IPS-20b (cell line): Measurements from ENCODE around the gene VTN.

ENCODE experiments used
- H3K27ac ChIP-seq: one replicate; pipeline ENCODE4 v1.5.1; 2013; ENCODE audit warnings: low read length
- H3K27me3 ChIP-seq: 2 replicates; pipeline ENCODE4 v1.6.1; 2013; ENCODE audit warnings: mild to moderate bottlenecking, low read length, inconsistent platforms; ENCODE audit not compliant: insufficient read depth
- H3K36me3 ChIP-seq: 2 replicates; pipeline ENCODE4 v1.6.1; 2013; ENCODE audit warnings: low read depth, mild to moderate bottlenecking, inconsistent platforms, low read length, moderate library complexity; ENCODE audit not compliant: insufficient read depth
- H3K4me1 ChIP-seq: 2 replicates; pipeline ENCODE4 v1.6.1; 2013; ENCODE audit warnings: mild to moderate bottlenecking, control low read depth, inconsistent platforms, low read length, moderate library complexity; ENCODE audit not compliant: insufficient read depth
- H3K4me3 ChIP-seq: 2 replicates; pipeline ENCODE4 v1.5.1; 2013; ENCODE audit warnings: mild to moderate bottlenecking, low read length, inconsistent platforms
- H3K9ac ChIP-seq: 2 replicates; pipeline ENCODE4 v1.6.1; 2013; ENCODE audit warnings: low read depth, mild to moderate bottlenecking, inconsistent platforms, low read length, moderate library complexity
- H3K9me3 ChIP-seq: 2 replicates; pipeline ENCODE4 v1.6.1; 2013; ENCODE audit warnings: mild to moderate bottlenecking, low read depth, low read length, inconsistent platforms; ENCODE audit not compliant: insufficient read depth

The VTN gene, protein sequence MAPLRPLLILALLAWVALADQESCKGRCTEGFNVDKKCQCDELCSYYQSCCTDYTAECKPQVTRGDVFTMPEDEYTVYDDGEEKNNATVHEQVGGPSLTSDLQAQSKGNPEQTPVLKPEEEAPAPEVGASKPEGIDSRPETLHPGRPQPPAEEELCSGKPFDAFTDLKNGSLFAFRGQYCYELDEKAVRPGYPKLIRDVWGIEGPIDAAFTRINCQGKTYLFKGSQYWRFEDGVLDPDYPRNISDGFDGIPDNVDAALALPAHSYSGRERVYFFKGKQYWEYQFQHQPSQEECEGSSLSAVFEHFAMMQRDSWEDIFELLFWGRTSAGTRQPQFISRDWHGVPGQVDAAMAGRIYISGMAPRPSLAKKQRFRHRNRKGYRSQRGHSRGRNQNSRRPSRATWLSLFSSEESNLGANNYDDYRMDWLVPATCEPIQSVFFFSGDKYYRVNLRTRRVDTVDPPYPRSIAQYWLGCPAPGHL

DNA sequence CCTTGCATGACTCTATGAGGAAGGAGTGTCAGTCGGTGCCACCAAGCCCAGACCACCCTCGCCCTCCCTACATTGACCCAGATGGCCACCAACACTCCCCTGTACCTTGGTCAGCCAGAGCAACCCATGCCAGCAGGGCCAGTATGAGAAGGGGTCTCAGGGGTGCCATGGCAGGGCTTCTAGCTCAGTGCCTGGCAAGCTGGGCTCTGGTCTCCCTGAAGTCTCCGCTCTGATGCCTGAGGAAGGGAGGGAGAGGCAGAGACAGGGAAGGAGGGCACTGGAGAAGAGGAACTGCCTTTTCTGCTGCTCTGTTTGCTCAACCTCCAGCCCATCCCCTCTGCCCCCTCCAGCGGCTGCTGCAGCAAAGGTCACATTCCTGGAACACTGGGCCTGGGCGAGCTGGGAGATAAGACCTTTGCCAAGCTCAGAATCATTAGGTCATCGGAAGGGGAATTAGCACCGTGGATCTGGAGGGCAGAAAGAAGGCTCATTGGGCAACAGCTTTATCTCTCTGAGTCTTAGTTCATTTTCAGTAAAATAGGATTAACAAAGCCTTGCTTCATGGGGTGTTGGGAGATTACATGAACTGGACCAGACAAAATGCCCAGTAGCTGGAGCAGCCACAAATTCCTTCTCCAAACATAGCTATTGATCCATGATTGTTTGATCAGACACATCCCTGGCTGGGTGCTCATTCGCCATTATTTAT is at the start of gene VTN:
TSS of gene VTN (minus strand) at position 273 of the 709 bp plus-strand sequence. CDS start at position 169, 104 bp downstream.
- peak within 1 kb of the TSS; percentile 55 for H3K4me3 ChIP-seq

DNA sequence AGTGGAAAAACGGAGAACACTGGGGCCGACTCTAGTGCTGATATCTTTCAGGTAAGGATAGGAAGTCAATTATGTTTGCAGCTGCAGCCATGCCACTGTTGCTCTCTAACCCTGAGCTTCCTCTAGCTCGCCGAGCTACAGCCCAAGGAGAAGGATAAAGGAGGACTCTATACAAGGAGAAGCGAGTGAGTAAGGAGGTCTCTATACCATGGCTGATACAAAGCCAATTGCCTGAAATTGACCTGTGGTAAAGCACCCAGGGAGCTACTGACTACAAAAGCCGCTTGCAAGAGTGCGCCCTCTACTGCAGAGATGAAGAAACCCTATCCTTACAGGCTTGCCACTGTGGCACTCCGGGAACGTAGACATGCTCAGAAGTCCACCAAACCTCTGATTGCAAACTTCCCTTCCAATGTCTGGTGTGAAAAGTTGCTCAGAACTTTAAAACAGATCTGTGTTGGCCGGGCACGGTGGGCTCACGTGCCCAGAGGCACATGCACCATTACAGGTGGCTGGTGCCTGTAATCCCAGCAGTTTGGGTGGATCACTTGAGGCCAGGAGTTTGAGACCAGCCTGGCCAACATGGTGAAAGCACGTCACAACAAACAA is 46.7 kb upstream of the VTN start:
- Histone ChIP-seq H3K4me1 (peaks cover 8% of the 10 kb centered on the region; the same call in 1 of the 2 replicates), H3K9ac (no peak overlapping the region), H3K36me3 (no peaks in the 10 kb centered on the region), H3K9me3 (no peaks in the 10 kb centered on the region), H3K27me3 (peaks cover 33% of the 10 kb centered on the region), H3K27ac (no peak overlapping the region), H3K4me3 (no peak overlapping the region)

More for the DNA sequence above, at the start of gene VTN:
- H3K27ac ChIP-seq, result no peak within 1 kb of the TSS
- peaks cover 34% of the 10 kb centered on the region for H3K27me3 ChIP-seq
- H3K36me3 ChIP-seq, result no peaks in the 10 kb centered on the region
- peak within 1 kb of the TSS; percentile 7; the same call in 1 of the 2 replicates for H3K9ac ChIP-seq
- H3K9me3 ChIP-seq, result no peaks in the 10 kb centered on the region
- peaks cover 9% of the 10 kb centered on the region; the same call in 1 of the 2 replicates for H3K4me1 ChIP-seq

DNA sequence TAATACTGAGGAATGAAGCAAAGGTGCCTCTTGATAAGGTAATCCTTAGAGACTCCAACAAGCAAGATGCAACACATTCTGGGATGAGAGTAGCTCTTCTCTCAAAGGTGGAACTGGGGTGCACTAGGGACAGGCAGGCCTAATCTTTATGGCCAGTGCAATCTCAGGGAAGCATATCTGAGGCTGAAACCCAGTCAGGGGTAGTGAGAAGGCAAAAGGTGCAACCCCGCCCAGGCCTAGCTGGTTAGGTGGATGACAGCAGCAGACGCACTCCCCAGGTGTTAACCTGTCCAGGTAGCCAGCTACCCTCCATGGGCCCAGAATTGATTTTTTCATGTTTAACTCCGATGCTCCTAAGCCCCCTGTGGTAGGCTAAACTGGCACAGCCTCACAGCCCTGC is 45.8 kb upstream of the VTN start:
- H3K9ac ChIP-seq, result no peak overlapping the region
- no peak overlapping the region for H3K27ac ChIP-seq
- peaks cover 33% of the 10 kb centered on the region for H3K27me3 ChIP-seq

DNA sequence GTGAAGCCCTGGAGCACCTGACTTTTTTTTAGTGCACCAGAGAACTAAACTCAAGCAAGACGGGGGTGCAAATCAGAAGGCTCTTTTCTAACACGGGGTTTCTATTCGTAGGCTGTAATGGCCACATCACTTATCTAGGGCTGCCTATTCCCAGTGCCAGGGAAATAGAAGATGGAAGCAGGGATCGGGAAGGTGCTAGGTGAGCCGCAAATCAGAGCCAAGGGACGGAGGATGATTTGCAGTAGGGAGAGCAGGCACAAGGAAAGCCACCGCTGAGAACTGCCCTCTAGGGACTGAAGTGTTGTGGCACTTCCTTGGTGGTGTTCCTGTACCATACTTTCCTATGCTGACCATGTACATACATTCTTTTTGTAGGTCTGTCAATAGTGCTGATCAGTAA is 43.7 kb upstream of the VTN start:
- Histone ChIP-seq H3K36me3 (no peaks in the 10 kb centered on the region), H3K9me3 (no peaks in the 10 kb centered on the region), H3K4me3 (no peak overlapping the region), H3K27me3 (peaks cover 33% of the 10 kb centered on the region), H3K9ac (no peak overlapping the region), H3K4me1 (peaks cover 11% of the 10 kb centered on the region), H3K27ac (no peak overlapping the region)

More for the DNA sequence above, 45.8 kb upstream of the VTN start:
- no peaks in the 10 kb centered on the region for H3K36me3 ChIP-seq
- H3K4me3 ChIP-seq, result no peak overlapping the region
- H3K9me3 ChIP-seq, result no peaks in the 10 kb centered on the region
- H3K4me1 ChIP-seq, result peaks cover 10% of the 10 kb centered on the region; the same call in 1 of the 2 replicates

DNA sequence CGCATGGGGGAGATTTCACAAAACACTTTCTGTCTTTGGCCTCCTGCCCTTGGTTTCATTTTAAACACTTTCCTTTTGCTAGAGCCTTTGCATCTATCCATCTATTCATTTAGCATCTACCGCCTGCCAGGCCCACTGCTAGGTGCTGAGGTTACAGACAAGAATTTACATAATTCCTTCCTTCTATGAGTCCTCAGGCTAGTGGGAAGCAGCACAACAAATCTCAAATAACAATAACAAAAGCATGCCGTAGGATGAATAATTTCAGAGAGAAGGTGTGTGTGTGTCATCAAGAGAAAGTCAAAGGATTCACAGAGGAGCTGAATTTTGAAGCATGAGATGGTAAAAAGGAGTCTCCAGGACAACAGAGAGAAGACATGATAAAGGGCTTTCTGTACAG is 42.0 kb upstream of the VTN start:
- peaks cover 26% of the 10 kb centered on the region for H3K4me1 ChIP-seq
- no peak overlapping the region for H3K27ac ChIP-seq
- no peaks in the 10 kb centered on the region for H3K36me3 ChIP-seq
- H3K9ac ChIP-seq, result no peak overlapping the region
- H3K27me3 ChIP-seq, result peaks cover 26% of the 10 kb centered on the region
- no peaks in the 10 kb centered on the region for H3K9me3 ChIP-seq
- H3K4me3 ChIP-seq, result peak overlapping the region; percentile 1; the same call in 1 of the 2 replicates

DNA sequence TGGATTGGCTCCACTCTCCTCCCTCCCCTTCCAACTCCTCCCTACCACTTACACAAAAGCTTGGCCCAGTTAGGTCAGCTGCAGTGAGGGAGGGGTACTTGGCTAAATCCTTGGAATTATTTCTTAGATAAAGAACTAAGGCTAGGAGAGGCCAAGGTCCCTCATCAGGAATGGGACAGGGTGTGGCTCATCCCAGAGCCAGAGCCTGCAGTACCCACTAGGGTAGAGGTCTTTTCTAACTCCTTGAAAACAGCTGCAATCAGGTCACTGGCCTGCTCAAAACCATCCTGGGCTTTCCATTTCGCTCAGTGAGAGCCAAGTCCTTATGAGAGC is 37.8 kb upstream of the VTN start:
- H3K9ac ChIP-seq, result peak overlapping the region; percentile 46; the same call in 1 of the 2 replicates
- H3K27ac ChIP-seq, result peak overlapping the region; percentile 9

DNA sequence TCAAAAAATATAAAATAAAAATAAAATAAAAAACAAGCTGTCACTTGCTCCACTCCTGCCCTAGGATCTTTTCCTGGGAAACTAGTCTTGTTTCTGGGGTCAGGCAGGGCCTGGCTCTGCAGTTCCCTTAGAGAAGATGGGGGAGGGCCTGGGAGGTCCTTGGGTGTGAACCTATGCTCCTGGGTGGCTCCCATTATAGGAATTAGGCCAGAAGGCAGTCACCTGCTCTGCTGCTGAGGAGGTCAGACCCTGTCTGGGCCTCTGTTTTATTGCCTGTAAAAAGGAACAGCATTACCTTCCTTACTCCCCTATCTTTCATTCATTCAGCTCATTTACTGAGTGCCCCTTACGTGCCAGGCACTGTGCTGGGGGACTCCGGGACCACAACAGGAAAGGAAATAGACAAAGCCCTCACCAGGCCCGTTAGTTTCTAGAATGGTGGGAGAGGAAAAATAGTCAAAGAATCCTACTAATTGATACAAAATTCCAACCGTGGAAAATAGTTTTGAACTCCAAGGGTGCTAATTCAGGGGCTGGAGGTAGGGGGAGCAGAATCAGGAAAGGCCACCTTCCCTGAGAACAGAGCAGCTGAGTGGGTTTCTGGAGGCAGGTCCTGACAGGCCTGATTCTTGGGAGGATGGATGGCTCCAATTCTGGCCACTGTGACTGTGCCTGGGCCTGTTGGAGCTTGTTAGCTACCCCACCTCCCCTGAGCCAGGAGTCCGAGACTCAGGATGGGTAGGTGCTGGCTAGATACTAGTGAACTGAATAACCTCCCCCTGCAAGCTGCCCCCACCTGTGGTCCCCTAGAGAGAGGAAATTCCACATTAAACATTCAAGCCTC is 37.2 kb upstream of the VTN start:
- peaks cover 50% of the 10 kb centered on the region for H3K4me1 ChIP-seq
- peak overlapping the region; percentile 4; the same call in 1 of the 2 replicates for H3K9ac ChIP-seq

More for the DNA sequence above, 37.8 kb upstream of the VTN start:
- Histone ChIP-seq H3K4me3 (peak overlapping the region; percentile 22; the same call in 1 of the 2 replicates), H3K27me3 (peaks cover 34% of the 10 kb centered on the region), H3K9me3 (no peaks in the 10 kb centered on the region), H3K4me1 (peaks cover 46% of the 10 kb centered on the region), H3K36me3 (no peaks in the 10 kb centered on the region)

DNA sequence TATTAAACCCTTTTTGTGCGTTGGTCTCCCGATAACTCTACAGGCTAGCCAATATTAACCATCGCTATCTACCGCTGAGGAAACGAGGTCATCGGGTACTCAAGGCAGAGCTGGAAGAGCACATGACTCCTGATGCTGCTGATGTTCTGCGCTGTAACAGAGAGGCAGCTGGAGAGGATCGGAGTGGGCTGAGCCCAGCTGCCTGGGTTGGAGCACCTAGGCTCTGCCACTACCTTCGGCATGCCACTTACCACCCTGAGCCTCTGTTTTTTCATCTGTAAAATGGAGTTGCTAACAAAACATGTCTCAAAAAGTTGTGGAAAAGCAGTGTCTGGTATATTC is 36.3 kb upstream of the VTN start:
- Histone ChIP-seq H3K27ac (no peak overlapping the region), H3K9ac (peak overlapping the region; percentile 70; the same call in 1 of the 2 replicates), H3K27me3 (peaks cover 47% of the 10 kb centered on the region), H3K36me3 (no peaks in the 10 kb centered on the region), H3K4me1 (peaks cover 51% of the 10 kb centered on the region), H3K9me3 (no peaks in the 10 kb centered on the region), H3K4me3 (peak overlapping the region; percentile 55)

More for the DNA sequence above, 37.2 kb upstream of the VTN start:
- Histone ChIP-seq H3K27me3 (peaks cover 38% of the 10 kb centered on the region), H3K9me3 (no peaks in the 10 kb centered on the region), H3K27ac (peak overlapping the region; percentile 9), H3K36me3 (no peaks in the 10 kb centered on the region), H3K4me3 (peak overlapping the region; percentile 22; the same call in 1 of the 2 replicates)

DNA sequence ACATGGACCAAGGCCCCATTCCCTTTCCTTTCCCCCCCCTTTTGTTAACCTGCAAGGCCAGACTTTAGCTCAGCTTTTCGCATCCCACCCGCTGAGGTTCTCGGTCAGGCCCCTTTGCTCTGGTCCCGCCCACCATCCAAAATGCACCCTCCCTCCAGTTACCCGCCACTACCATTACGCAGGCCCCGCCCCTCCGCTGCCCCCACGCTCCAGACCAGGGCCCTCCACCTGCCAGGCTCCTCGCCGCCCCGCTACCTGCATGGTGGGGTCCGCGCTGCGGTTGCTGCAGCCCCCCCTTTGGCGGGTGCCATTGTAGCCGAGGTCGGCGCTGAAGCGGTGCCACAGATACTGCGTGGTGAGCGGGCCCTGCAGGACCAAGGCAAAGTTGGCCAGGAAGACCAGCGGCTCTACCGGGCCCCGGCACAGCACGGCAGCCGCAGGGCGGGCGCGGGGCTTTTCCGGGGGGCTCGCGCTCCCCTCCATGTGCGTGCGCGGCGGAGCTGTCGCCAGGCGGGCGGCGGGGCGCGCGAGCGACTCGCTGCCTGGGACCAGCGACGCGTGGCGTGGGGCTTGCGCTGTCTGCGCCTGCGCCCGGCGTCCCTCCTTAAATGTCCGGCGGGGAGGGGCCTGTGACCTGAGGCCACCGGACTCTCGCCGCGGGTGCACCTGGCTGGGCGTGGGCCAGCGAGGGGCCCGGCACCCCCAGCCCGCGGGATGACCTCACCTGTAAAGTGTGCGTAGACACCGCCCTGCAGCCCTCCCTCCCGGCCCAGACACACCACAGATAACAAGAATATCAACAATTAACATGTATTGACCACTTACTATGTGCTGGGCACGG is 35.7 kb upstream of the VTN start, which contains the start of gene SLC46A1:
TSS of gene SLC46A1 (minus strand) at position 581 of the 841 bp plus-strand sequence. CDS start at position 483, 98 bp downstream.
- Histone ChIP-seq H3K27me3 (peaks cover 52% of the 10 kb centered on the region), H3K9me3 (no peaks in the 10 kb centered on the region), H3K4me1 (peaks cover 51% of the 10 kb centered on the region), H3K4me3 (peak within 1 kb of the TSS; percentile 55), H3K27ac (no peak within 1 kb of the TSS), H3K36me3 (no peaks in the 10 kb centered on the region), H3K9ac (peak within 1 kb of the TSS; percentile 70; the same call in 1 of the 2 replicates)

DNA sequence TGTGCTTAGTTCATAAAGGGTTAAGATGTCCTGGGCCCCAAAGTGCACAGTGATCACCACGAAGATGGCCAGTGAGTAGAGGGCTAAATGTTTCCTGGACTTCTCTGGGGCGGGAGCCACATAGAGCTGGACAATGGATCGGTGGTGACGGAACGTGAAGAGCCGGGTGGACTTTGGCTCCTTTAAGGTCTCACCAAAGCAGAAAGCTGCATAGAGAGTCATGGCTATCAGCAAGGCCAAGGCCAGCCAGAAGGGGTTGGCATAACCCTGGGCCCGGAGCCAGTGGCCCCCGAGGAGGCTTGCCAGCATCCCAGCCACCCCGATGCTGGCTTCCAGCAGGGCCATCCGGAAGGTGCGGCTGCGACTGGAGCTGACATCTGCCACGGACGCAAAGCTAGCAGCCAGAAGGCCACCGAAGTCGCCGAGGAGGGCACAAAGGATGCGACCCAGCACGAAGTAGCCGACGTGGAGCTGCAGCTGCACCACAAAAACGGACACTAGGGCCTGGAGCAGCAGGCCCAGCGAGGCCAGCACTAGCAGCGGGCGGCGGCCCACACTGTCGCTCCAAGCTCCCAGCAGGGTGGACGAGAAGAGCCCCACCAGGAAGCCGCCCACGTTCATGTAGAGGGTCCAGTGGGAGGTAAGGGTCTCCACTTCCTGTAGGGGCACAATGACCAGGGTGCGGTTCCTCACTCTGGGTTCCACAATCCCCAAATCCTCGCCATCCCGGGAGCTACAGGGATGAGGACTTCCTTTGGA is 34.9 kb upstream of the VTN start:
- Histone ChIP-seq H3K36me3 (no peaks in the 10 kb centered on the region), H3K9ac (peak overlapping the region; percentile 70; the same call in 1 of the 2 replicates), H3K27ac (no peak overlapping the region), H3K27me3 (peaks cover 61% of the 10 kb centered on the region), H3K9me3 (no peaks in the 10 kb centered on the region), H3K4me3 (peak overlapping the region; percentile 55), H3K4me1 (peaks cover 51% of the 10 kb centered on the region)
